CD4-positive, alpha-beta T cell treated with Interleukin-17A for 4 hours (primary cell): ENCODE measurements around the gene SLC6A18.

Experiments used
- DNase-seq: peaks from one replicate; pipeline ENCODE4 v3.0.0-alpha.2; 2020; ENCODE audit warnings: mixed read lengths

The SLC6A18 gene

GRCh38 chr5:1239505-1240251 is 14.5 kb downstream of the SLC6A18 start:
- DNase-seq: no peak

- no peak for DNase-seq
Measured at GRCh38 chr5:1240496-1241260, 15.5 kb downstream of the SLC6A18 start.

GRCh38 chr5:1241509-1242080 is 16.4 kb downstream of the SLC6A18 start:
- DNase-seq: no peak

- DNase-seq: no peak
Measured at GRCh38 chr5:1242733-1243486, 17.7 kb downstream of the SLC6A18 start.

- DNase-seq: no peak
Measured at GRCh38 chr5:1243487-1244130, 18.4 kb downstream of the SLC6A18 start.

- no peak for DNase-seq
Measured at GRCh38 chr5:1244255-1244654, 19.1 kb downstream of the SLC6A18 start.

- no peak for DNase-seq
Measured at GRCh38 chr5:1244976-1245375, 19.8 kb downstream of the SLC6A18 start.

- no peak for DNase-seq
Measured at GRCh38 chr5:1245905-1246576, 20.9 kb downstream of the SLC6A18 start.

- peak; percentile 43 for DNase-seq
Measured at GRCh38 chr5:1246711-1247431, 21.7 kb downstream of the SLC6A18 start.

GRCh38 chr5:1247811-1248210 is 22.6 kb downstream of the SLC6A18 start:
- DNase-seq: no peak

GRCh38 chr5:1249366-1250280 is 24.4 kb downstream of the SLC6A18 start:
- no peak for DNase-seq

- no peak for DNase-seq
Measured at GRCh38 chr5:1251678-1252580, 26.7 kb downstream of the SLC6A18 start.

- no peak for DNase-seq
Measured at GRCh38 chr5:1252681-1253080, 27.5 kb downstream of the SLC6A18 start.

- no peak for DNase-seq
Measured at GRCh38 chr5:1253456-1254105, 28.4 kb downstream of the SLC6A18 start.

GRCh38 chr5:1254196-1254595 is 29.0 kb downstream of the SLC6A18 start:
- no peak for DNase-seq

- DNase-seq: peak; percentile 73
Measured at GRCh38 chr5:1255081-1255561, 29.9 kb downstream of the SLC6A18 start.

GRCh38 chr5:1256776-1257175 is 31.6 kb downstream of the SLC6A18 start:
- DNase-seq: no peak

- DNase-seq: no peak
Measured at GRCh38 chr5:1257363-1257762, 32.2 kb downstream of the SLC6A18 start.
